ENCODE results near the gene GPX2. TPM values are rescaled to one million over a fixed set of nuclear protein-coding genes. Genes with fewer than 3 reads are reported as not detected.
A peak's percentile ranks its signal among the peaks of the same experiment; 100 is the strongest.

GPX2 gene
- total RNA-seq (2022) (188 and 260 TPM in 2 replicates), Bru-seq, nascent RNA (percentile 95 among the genes with signal in this experiment), BruChase-seq, experiment 1, labeled RNA remaining after a 6-hour chase (percentile 98 among the genes with signal in this experiment), BruChase-seq, experiment 2, labeled RNA remaining after a 2-hour chase (percentile 93 among the genes with signal in this experiment)
- long read RNA-seq, transcript GPX2-201 (2 exons, 990 nt) = major isoform, 595 of 640 reads
- long read RNA-seq, transcript GPX2-203 (2 exons, 476 nt) = minor isoform, 17 of 640 reads
- long read RNA-seq, partial matches to known transcripts = 16 of 640 reads
- long read RNA-seq, other reads (novel, unspliced or antisense) = 9 of 640 reads

- CTCF ChIA-PET = interaction anchor here (0.6 to 1.6 kb wide), 6 partner anchors 14 to 119 kb away, joined by 3 to 4 read pairs (median 3); partner anchors contain the start of gene FNTB
- peak; percentile 86 for DNase-seq
- Mint-ChIP-seq H3K27ac (ENCODE audit: unreplicated experiment) (peak within 1 kb of the TSS; percentile 61), H3K9me3 (ENCODE audit: low read depth, unreplicated experiment) (no peaks in the 10 kb centered on the region), H3K36me3 (ENCODE audit: insufficient read depth, unreplicated experiment) (peaks cover 64% of the 10 kb centered on the region), H3K27me3 (ENCODE audit: unreplicated experiment) (no peaks in the 10 kb centered on the region), H3K4me3 (ENCODE audit: low read depth, unreplicated experiment) (peak within 1 kb of the TSS; percentile 76), H3K4me1 (ENCODE audit: low read depth, unreplicated experiment) (peaks cover 60% of the 10 kb centered on the region)
- BruUV-seq (replicated peaks) = no TSS peak
- intact Hi-C loops (cut with micrococcal nuclease; ENCODE audit: unreplicated experiment) = loop anchor here (2.0 kb wide), 1 partner anchor 44 kb away; the partner anchor contains the start of gene FNTB
- TF ChIP-seq CTCF (IDR thresholded peaks at IDR 0.05; ENCODE audit: unreplicated experiment) = no peak
Observed at GRCh38 chr14:64942531-64943111, at the start of gene GPX2. GPX2 (minus strand) TSS chr14:64942745; CDS start chr14:64942726, 19 bp downstream.

DNA sequence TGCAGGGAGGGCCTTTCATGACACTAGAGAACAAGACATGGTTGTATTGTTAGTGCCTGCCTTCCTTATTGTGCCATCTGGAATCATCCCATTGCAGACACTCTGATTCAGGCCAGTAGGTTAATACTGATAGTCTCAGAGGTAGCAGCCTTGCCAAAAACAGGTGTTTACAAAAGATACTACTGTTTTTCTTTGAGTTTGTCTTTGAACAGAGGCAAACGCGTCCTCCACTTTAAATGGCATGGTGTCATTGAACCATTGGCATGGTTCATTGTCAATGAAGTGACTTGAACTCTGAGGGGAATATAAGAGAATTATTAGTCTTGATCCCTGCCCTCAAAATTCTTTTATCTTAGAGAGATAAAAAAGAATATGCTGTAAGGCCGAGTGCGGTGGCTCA lies 48.4 kb upstream of the GPX2 start:
- H3K27ac Mint-ChIP-seq (ENCODE audit: unreplicated experiment) = no peak overlapping the region
- CTCF ChIA-PET = no interaction called here
- H3K36me3 Mint-ChIP-seq (ENCODE audit: insufficient read depth, unreplicated experiment) = peaks cover 13% of the 10 kb centered on the region
- DNase-seq = no peak
- no peak for TF ChIP-seq CTCF (IDR thresholded peaks at IDR 0.05; ENCODE audit: unreplicated experiment)
- no peaks in the 10 kb centered on the region for H3K27me3 Mint-ChIP-seq (ENCODE audit: unreplicated experiment)
- intact Hi-C loops (cut with micrococcal nuclease; ENCODE audit: unreplicated experiment) = no loop called here
- BruUV-seq (replicated peaks) = no TSS peak
- H3K4me1 Mint-ChIP-seq (ENCODE audit: low read depth, unreplicated experiment) = peaks cover 14% of the 10 kb centered on the region
- H3K4me3 Mint-ChIP-seq (ENCODE audit: low read depth, unreplicated experiment) = no peak overlapping the region
- H3K9me3 Mint-ChIP-seq (ENCODE audit: low read depth, unreplicated experiment) = no peaks in the 10 kb centered on the region

DNA sequence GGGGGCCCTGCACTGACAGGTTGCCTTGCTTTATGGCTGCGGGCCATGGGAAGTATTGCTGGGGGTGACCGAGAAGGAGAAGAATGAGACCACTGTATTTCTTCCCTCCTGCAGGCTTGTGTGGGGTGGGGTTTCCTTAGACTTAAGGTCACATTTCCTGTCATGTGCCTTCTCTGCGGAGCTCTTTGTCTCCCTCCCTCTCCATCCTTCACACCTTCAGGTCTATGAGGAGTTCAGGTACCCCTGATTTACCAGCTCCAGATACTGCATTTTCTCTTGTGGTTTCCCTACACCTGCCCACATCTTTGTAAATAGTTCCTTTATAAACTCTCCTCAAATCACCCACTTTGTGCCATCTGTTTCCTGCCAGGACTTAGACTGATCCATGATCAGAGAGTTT lies 47.8 kb upstream of the GPX2 start:
- Mint-ChIP-seq H3K9me3 (ENCODE audit: low read depth, unreplicated experiment) (no peaks in the 10 kb centered on the region), H3K27ac (ENCODE audit: unreplicated experiment) (no peak overlapping the region), H3K4me3 (ENCODE audit: low read depth, unreplicated experiment) (no peak overlapping the region), H3K4me1 (ENCODE audit: low read depth, unreplicated experiment) (peaks cover 14% of the 10 kb centered on the region), H3K27me3 (ENCODE audit: unreplicated experiment) (no peaks in the 10 kb centered on the region), H3K36me3 (ENCODE audit: insufficient read depth, unreplicated experiment) (peaks cover 13% of the 10 kb centered on the region)
- BruUV-seq (replicated peaks) = no TSS peak
- intact Hi-C loops (cut with micrococcal nuclease; ENCODE audit: unreplicated experiment) = no loop called here
- CTCF ChIA-PET = no interaction called here
- TF ChIP-seq CTCF (IDR thresholded peaks at IDR 0.05; ENCODE audit: unreplicated experiment) = no peak
- no peak for DNase-seq

DNA sequence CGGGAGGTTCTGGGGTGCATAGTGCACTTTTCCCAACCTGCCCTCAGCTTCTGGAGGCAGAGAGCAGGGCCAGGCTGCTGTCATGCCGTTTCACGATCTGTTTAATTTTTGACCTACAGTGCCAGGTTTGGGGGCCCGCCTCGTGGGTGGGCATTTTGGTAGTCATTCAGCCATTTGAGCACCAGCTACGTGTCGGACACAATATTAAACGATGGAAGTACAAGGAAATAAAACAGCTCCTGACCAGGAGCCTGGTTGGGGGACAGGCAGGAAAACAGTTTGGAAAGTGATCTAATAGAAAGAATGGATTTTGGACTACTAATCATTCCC lies 44.9 kb upstream of the GPX2 start:
- CTCF ChIA-PET = interaction anchor here (0.5 to 1.6 kb wide), 10 partner anchors 10 to 117 kb away, joined by 3 to 33 read pairs (median 4); partner anchors contain the start of gene GPX2
- peak overlapping the region; percentile 83 for H3K27ac Mint-ChIP-seq (ENCODE audit: unreplicated experiment)
- intact Hi-C loops (cut with micrococcal nuclease; ENCODE audit: unreplicated experiment) = loop anchor here (2.0 kb wide), 1 partner anchor 45 kb away; the partner anchor contains the start of gene GPX2
- no peaks in the 10 kb centered on the region for H3K27me3 Mint-ChIP-seq (ENCODE audit: unreplicated experiment)
- H3K9me3 Mint-ChIP-seq (ENCODE audit: low read depth, unreplicated experiment) = no peaks in the 10 kb centered on the region
- H3K4me3 Mint-ChIP-seq (ENCODE audit: low read depth, unreplicated experiment) = peak overlapping the region; percentile 86
- TF ChIP-seq CTCF (IDR thresholded peaks at IDR 0.05; ENCODE audit: unreplicated experiment) = no peak
- DNase-seq = no peak
- peaks cover 13% of the 10 kb centered on the region for H3K36me3 Mint-ChIP-seq (ENCODE audit: insufficient read depth, unreplicated experiment)
- H3K4me1 Mint-ChIP-seq (ENCODE audit: low read depth, unreplicated experiment) = peaks cover 20% of the 10 kb centered on the region
- no TSS peak for BruUV-seq (replicated peaks)
